Measurements from ENCODE around the gene TP53RK.
A peak's percentile ranks its signal among the peaks of the same experiment; 100 is the strongest.

The TP53RK gene

DNA sequence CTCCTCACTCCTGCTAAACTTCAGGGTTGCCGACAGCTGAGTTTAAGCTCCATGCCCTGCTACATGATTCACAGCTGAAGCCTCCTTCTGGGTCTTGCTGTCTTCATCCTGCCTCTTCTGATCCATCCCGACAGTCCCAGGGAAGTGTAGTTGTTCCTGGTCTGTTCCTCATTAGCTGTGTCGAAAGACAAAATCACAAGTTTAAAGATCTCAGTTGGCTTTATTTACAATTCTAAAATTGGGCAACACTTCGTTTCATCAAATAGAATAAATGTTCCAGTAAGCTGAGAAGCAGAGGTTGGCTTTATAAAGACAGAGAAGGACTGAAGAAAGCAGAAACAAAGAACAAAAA lies 16.1 kb upstream of the TP53RK start:
- no peak for DNase-seq

DNA sequence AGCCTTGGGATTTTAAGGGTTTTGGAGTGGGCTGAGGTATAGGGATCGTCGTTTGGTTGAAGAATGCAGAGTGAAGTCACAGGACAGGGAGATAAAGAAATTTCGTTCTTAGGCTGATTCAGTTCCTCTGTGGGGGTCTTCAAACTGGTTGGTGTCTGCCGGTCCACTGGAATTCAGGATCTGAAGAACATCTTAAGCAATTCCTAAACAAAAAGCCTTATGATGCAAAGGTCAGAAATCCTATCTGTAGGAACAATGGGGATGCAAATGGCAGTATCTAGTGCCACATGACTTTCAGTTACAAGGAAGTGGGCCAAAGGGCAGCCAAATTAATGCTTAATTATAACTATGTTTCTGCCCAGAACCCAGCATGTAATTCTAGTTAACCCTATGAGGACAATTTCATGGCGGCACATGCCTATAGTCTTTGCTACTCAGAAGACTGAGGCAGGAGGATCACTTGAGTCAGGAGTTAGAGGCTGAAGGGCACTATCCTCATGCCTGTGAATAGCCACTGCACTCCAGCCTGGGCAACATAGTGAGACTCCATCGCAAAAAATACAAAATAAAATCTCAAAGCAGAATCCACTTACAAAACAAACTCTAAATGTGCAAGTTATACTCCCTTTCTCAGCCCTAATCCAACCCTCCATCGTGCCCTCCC lies 15.6 kb upstream of the TP53RK start:
- DNase-seq, result no peak

DNA sequence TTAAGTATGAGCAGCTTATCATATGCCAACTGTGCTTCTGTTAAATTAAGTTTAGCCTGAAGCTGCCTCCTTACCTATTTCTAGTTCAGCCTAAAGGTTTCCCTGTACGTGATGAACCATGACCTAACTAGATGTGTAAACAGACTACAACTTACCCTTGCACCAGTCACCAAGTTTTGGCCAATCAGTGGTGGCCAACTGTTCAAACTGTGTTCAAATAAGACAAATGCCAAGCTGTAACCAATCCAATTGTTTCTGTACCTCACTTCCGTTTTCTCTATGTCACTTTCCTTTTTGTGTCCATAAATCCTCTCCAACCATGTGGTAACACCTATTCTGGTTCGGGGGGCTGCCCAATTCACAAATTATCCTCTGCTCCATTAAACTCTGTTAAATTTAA lies 14.2 kb upstream of the TP53RK start:
- DNase-seq, result no peak

DNA sequence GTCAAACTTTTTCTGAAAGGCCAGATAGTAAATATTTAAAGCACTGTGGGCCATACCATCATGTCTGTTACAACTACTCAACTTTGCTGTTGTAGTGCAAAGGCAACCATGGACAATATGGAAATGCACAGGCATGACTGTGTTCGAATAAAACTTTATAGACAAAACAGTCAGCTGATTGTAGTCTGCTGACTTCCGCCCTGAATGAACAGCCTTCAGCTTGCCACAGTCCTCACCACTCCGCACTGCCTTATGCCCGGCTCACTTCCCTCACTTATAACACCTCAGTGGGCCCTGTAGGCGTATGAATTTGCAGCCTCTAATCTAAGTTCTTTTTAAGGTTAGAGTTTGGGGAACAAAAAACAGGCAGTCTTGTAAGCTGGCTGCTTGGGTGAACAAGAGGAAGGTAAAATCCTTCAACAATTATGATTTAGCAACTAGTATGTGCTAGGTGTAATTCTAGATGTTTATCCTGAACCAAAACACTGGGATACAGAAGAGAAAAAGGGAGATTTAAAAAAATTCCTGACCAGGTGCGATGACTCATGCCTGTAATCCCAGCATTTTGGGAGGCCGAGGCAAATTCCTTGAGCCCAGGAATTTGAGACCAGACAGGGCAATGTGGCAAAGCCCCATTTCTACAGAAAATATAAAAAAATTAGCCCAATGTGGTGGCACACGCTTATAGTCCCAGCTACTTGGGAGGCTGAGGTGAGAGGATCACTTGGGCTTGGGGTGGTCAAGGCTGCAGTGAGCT lies 13.4 kb upstream of the TP53RK start:
- no peak for DNase-seq

DNA sequence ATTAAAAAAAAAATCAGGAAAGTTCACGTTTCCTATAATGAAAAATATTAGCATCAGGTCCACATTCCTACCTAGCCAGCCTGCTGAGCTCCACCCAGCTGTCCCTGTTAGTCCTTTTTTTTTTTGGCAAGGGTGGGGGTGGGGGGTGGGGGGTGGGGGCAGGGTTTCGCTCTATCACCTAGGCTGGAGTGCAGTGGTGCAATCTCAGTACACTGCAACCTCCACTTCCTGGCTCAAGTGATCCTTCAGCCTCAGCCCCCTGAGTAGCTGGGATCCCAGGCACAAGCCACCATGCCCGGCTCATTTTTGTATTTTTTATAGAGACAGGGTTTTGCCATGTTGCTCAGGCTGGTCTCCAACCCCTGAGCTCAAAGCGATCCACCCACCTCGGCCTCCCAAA lies 12.7 kb upstream of the TP53RK start:
- no peak for DNase-seq

DNA sequence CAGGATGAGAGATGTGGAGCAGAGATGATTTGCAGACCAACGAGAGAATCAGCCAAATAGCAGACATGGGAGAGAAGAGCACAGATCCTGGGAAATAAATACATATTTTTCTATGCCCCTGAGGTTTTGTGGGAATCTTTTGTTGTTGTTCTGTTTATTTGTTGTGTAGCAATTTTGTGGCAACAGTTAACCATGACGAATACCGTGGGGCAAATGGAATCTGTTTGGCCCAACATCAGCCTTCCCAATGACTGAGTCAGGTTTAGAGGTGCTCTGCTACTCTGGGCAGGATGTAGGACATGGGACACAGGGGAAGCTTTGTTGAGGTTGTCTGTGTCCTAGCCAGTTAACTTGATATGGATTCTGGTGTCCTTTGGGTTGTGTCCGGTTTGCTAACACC lies 12.3 kb upstream of the TP53RK start:
- DNase-seq, result no peak

DNA sequence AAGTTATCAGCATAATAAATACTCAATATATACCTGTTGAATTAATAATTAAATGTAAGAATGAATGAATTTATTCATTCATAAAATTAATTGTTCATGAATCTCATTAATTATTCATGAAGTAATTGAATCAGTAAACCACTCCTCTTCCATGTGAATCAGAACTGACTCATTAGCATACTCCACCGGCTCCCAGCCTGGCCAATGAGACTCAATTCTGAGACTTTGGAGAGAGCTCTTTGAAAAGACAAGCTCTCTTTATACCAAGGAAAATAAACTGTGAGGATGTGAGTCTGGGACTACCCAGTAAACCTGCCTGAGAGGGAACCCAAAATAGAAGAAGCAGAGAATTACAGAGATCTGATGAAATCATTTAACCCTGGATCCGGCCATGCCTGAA lies 11.8 kb upstream of the TP53RK start:
- DNase-seq, result no peak

DNA sequence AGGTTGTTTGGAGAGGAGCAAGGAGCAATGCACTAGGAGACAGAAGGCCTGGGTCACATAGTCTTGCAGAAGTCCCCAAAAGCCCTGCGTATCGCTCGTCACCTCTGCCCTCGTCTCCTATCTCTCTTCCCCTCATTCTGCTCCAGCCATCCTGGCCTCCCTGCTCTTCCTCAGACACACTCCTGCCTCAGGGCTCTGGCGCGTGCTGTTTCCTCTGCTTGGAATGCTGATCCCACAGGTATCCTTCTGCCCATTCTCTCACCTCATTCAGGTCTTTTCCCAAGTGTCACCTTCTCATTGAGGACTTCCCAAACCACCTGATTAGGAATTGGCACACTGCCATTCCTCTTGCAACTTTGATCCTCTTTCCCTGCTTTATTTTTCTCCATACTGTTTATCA lies 11.2 kb upstream of the TP53RK start:
- no peak for DNase-seq

DNA sequence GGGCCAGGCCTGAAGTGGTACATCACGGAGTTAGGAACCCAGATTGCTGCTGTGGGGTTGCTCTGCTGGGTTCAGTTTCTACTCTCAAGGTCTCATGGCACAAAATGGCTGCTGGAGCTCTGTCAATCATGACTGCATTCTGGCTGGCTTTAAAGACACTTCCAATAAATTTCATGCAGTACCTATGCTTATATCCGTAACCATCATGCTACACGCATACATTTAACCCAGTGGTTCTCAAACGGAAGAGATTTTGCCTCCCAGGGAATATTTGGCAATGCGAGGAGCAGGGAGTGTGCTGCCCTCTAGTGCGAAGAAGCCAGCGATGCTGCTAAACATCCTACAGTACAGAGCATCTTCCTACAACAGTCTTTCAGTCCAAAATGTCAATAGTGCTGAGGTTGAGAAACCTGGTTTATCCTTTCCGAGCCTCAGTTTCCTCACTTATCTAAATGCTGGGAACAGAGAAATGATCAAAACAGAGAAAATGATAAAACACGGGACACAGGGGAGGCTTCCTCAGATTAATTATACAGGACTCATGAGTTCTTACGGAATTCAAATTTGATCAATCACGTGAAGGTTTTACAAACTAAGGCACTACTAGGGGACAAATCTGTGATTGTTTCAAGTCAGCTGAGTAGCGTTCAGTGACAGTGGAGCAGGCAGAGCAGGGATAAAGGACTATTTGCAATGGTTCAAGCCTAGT lies 10.6 kb upstream of the TP53RK start:
- peak; percentile 40 for DNase-seq

DNA sequence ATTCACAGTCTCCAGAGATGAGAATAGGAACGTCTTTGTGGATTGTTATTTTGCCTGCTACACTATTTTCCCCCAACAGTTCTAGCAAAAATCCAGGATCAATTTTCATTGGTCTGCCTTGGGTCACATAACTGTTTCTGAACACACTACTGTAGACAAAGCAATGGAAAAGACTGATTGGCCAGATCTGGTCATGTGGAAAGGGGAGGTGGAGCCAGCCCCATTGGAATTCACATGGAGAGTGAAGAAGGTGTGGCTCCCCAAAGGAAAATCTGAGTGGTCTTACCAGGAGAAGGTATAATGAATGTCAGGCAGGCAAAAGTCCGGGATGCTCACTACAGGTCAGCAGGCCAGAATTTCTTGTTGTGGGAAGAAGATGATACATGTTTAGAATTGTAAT lies 9.5 kb upstream of the TP53RK start:
- no peak for DNase-seq

DNA sequence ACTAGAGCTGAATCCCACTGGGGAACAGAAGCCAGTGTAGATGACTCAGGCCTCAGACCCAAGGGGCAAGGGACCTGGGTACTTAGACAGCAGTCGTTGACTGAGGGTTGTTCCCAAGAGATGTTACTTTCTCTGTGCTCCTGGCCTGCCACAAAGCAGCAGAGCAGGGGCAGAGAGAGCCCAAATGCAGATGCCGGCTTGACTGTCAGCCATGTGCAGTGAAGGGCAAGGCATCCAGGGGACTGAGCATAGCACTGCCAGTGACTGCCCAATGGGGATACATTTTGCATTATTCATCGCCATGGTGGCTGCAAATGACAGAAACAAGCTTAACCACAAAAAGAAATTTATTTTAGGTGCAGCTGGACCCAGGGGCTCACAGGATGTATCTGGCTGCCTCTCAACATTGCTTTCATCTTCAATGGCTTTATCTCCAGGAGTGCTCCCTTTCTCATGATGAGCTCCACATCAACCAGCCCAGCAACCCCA lies 7.6 kb upstream of the TP53RK start:
- DNase-seq, result no peak

DNA sequence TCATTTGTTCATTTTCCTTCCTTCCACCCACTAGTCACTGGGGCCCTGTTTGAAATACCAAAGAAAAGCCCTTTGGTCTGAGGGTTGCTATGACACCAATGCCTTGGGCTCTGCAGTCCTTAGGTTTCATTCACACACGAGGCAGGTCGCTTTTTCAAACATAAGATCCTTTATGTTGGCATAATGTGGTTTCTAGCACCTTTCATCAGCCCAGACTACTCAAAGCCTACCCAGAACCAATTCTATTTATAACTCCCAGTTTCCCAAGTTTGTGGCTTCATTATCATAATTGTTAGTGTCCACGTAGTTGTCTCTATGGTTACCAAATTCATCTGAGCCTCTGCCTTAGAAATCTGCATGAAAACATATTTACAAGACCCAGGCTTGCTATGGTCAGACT lies 6.6 kb upstream of the TP53RK start:
- no peak for DNase-seq

DNA sequence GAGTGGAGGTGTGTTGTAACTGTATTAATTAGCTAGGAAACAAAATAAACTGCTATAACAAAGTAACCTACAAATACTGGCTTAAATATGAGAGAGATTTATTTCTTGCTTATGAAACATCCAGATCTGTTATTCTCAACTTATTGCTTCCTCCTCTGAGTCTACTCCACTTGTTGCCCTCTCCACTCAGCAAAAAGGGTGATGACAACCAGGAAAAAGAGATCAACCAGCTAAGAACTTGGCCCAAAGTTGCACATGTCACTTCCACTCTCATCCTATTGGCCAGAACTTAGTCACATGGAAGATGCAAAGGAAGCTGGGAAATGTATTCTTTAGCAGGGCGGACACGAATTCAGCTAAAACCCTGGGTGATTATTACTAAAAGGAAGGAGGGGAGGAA lies 5.2 kb upstream of the TP53RK start:
- DNase-seq, result peak; percentile 55

DNA sequence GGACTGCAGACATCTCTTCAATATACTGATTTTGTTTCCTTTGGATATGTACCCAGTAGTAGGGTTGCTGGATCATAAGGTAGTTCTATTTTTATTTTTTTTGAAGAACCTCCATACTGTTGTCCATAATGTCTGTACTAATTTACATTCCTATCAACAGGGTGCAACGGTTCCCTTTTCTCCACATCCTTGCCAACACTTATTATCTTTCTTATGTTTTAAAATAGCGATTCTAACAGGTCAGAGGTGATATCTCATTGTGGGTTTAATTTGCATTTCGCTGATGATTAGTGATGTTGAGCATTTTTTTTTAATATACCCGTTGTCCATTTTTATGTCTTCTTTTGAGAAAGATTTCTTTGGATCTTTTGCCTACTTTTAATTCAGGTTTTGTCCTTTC lies 2.0 kb upstream of the TP53RK start:
- DNase-seq, result no peak

DNA sequence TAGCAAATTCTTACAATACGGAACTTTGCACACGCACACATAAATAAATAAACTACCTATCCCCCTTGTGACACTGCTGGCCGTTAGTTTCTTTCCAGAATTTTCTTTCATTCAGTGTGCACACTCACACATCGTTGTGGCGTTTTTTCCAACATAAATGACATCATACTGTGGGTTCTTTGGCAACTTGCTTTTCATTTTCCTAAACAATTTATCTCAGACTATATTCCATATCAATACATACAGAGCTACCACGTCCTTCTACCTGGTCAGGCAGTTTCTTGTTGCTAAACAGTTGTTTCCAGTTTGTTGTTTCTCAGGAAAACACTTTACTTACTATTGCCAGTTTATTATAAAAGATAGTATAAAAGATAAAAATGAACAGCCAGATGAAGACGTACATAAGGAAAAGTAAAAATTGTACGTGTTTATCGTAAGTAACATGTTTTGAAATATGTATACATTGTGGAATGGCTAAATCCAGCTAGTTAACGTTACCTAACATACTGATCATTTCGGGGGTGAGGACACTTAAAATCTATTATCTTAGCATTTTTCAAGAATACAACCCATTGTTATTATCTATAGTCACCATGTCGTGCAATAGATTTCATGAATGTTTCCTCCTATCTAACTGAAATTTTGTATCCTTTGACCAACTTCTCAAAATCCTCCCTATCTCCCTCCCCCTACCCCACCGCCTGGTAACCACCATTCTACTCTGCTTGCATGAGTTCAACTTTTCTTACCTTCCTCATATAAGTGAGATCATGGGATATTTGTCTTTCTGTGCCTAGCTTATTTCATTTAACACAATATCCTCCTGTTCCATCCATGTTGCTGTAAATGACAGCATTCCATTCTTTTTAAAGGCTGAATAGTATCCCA lies 1.2 kb upstream of the TP53RK start:
- no peak for DNase-seq

DNA sequence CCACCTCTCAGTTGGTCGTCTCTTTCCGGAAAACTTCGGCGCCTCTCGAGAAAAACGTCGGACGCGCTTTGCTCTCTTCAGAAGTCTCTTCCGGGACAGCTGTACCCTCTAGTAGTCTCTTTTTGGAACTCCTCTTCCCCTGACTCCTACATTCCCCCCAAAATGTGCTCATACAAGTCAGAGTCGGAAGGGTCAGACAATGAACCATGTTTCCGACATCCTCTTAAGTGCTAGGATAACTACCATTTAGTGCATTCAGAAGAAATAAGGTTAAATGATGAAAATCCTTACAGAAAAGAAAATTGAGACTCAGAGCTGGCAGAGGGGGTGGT lies 476 bp upstream of the TP53RK start:
- no peak for DNase-seq

DNA sequence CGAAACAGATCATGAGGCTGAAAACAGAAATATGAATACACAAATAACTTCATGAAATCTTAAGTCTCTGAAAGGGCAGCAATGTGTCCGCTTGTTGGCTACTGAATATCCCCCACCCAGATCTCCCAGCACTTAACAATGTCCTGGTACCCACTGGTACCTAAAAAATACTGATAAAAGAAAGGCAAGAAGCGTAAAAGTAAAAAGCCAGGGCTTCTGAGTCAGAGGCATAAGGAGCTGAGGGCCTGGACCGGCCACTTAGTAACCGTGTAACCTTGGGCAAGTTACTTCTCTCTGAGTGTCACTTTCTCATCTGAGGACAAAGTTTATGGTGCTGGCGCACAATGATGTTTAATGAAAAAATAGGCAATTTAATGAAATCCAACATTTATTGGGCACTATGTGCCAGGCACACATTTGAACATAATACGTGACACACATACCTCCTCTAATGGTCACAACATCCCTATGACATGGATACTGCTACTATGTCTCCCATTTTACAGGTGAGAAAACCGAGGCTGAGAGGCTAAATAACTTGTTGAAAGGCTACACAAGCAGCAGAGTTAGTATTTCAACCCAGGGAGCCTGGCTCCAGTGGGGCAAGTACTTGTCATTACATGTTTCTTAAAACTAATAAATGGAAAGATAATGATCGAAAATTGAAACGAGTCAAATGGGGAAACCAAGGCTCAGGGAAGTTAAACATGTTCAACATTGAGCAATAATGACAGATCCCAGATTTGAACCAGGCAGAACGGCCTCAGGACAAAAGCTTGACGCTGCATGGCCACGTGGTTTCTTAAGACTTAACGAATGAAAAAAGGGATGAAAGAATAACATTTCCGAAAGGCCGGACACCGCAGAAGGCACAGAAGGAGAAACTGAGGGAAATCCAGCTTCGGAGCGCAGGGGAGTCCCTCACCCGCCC lies 828 bp downstream of the TP53RK start:
- DNase-seq, result no peak

DNA sequence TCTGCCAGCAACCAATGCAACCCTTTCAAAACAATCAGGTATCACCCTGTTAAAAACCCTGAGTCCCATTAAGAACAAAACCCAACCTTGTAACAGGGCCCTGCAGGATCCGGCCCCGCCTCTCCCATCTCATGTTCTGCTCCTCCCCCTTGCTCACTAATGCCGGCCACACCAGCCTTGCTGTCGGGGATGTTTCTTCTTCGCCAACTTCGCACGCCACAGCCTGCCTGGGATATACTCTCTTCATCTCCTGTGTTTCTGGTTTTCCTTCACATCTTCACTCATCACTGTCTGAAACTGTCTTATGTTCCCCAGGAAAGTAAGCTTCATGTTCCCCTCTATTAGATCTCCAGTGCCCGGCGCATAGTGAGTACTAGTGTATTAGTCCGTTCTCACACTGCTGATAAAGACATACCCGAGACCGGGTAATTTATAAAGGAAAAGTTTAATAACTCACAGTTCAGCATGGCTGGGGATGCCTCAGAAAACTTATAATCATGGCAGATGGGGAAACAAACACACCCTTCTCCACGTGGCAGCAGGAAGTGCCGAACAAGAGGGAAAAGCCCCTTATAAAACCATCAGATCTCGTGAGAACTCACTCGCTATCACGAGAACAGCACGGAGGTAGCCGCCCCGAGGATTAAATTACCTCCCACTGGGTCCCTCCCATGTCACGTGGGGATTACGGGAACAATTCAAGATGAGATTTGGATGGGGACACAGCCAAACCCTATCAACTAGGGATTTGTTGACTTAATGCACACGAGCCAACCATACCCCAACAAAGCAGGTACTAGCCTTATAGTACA lies 5.1 kb downstream of the TP53RK start:
- DNase-seq, result peak; percentile 33

DNA sequence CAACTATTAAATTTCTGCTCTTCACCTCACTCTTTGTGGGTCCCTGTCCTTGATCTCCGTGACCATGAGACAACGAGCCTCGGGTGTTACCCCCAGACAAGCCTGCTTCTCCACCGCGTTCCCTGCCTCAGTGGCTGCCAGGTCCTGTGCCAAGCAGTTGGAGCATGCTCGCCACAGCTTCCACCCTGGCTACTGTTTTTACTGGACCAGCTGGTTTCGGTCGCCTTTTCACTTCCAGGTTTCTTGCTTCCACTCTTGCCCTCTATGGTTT lies 5.6 kb downstream of the TP53RK start:
- DNase-seq, result no peak

DNA sequence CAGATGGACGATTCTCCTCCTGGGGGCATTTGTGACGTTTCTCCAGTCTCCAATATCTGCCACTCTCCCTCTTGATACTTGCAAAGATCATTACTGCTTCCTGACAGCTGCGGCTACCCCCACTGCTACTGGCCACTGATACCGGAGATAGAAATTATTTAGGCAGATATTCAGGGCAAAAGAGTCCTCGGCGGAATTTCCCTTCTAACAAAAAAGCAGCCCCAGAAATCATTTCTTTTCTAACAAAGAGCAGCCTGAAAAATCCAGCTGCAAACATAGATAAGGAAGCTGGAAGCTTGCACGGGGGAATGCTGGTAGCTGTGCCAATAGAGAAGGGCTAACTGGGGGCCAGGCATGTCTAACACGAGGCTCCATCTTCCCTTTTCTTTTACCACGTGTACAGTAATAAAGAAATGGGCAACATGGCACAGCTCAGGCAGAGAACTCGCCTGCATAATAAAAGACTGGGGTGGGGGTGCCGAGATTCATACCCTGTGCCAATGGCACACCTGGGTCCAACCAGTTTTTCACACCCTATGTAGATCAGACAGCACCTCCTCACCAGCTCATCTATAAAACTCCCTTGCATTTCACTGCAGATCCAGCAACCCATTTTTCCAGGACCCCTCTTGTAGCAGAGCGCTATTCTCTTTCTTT lies 6.1 kb downstream of the TP53RK start:
- no peak for DNase-seq

Data from RPMI8226 (cell line).